Neural progenitor cell (in vitro differentiated cells): ENCODE results near the gene TSPAN15. TPM values are rescaled to one million over a fixed set of nuclear protein-coding genes. Genes with fewer than 3 reads are reported as not detected.

Source experiments
- DNase-seq: peaks from one replicate; pipeline ENCODE4 v3.0.0-alpha.2; 2016; ENCODE audit warnings: low spot score
- H2AFZ ChIP-seq: fragments of 200-600 bp; sonication (generic); replicated peaks from 2 replicates; pipeline ENCODE4 v1.6.1; 2016; ENCODE audit warnings: antibody characterized with exemption
- H3F3A ChIP-seq: fragments of 200-600 bp; sonication (generic); 2 replicates; pipeline ENCODE4 v1.6.1; 2016; ENCODE audit warnings: antibody characterized with exemption, low read depth
- H3K27ac ChIP-seq: fragments of 200-600 bp; sonication (generic); 2 replicates; pipeline ENCODE4 v1.5.1; 2016; ENCODE audit warnings: mild to moderate bottlenecking
- H3K27me3 ChIP-seq: fragments of 200-600 bp; sonication (generic); 2 replicates; pipeline ENCODE4 v1.6.1; 2016; ENCODE audit warnings: mild to moderate bottlenecking, moderate library complexity
- H3K36me3 ChIP-seq: fragments of 200-600 bp; sonication (generic); 2 replicates; pipeline ENCODE4 v1.5.1; 2016
- H3K4me1 ChIP-seq: fragments of 200-600 bp; sonication (generic); 2 replicates; pipeline ENCODE4 v1.6.1; 2016; ENCODE audit warnings: mixed run types
- H3K4me2 ChIP-seq: fragments of 200-600 bp; sonication (generic); 2 replicates; pipeline ENCODE4 v1.6.1; 2016
- H3K4me3 ChIP-seq: fragments of 200-600 bp; sonication (generic); 2 replicates; pipeline ENCODE4 v1.5.1; 2016
- H3K79me2 ChIP-seq: fragments of 200-600 bp; sonication (generic); 2 replicates; pipeline ENCODE4 v1.6.1; 2016; ENCODE audit warnings: low read depth
- H3K9ac ChIP-seq: fragments of 200-600 bp; sonication (generic); 2 replicates; pipeline ENCODE4 v1.6.1; 2016
- H3K9me3 ChIP-seq: fragments of 200-600 bp; sonication (generic); 2 replicates; pipeline ENCODE4 v1.5.1; 2016; ENCODE audit warnings: low read depth
- H4K20me1 ChIP-seq: fragments of 200-600 bp; sonication (generic); 2 replicates; pipeline ENCODE4 v1.6.1; 2016; ENCODE audit warnings: low read depth
- H3K27ac Mint-ChIP-seq: 3 replicates; pipeline ENCODE4 v1.8.0; 2021; ENCODE audit warnings: mixed read lengths
- H3K27me3 Mint-ChIP-seq: 2 replicates; pipeline ENCODE4 v1.8.0; 2022; ENCODE audit warnings: low read depth, mild to moderate bottlenecking, inconsistent platforms, moderate library complexity, mixed read lengths; ENCODE audit not compliant: insufficient read depth
- H3K36me3 Mint-ChIP-seq: 3 replicates; pipeline ENCODE4 v1.8.0; 2021; ENCODE audit warnings: mixed read lengths
- H3K4me1 Mint-ChIP-seq: 3 replicates; pipeline ENCODE4 v1.8.0; 2021; ENCODE audit warnings: mixed read lengths
- H3K4me3 Mint-ChIP-seq: 3 replicates; pipeline ENCODE4 v1.8.0; 2021; ENCODE audit warnings: mild to moderate bottlenecking, moderate library complexity, mixed read lengths
- H3K9me3 Mint-ChIP-seq: 3 replicates; pipeline ENCODE4 v1.8.0; 2020; ENCODE audit warnings: mixed read lengths
- CTCF ChIP-seq: fragments of 200-600 bp; sonication (generic); IDR thresholded peaks from 2 replicates; pipeline ENCODE4 v1.5.1; 2017; ENCODE audit warnings: antibody characterized with exemption, mild to moderate bottlenecking
- EZH2 ChIP-seq: fragments of 200-600 bp; sonication (generic); IDR thresholded peaks from 2 replicates; pipeline ENCODE4 v1.6.1; 2017; ENCODE audit warnings: antibody characterized with exemption, mild to moderate bottlenecking, moderate library complexity
- EZH2phosphoT487 ChIP-seq: fragments of 200-600 bp; sonication (generic); IDR thresholded peaks from 2 replicates; pipeline ENCODE4 v1.6.1; 2017; ENCODE audit warnings: antibody characterized with exemption
- total RNA-seq: library from RNA; depleted of rRNA; stranded (reverse); fragments of >200 nt; gene quantifications from 2 replicates; pipeline ENCODE4 v1.2.3, GENCODE V29; 2015; ENCODE audit warnings: low replicate concordance

TSPAN15 gene
- total RNA-seq, 1 donor from 2014 or later = 6.8 TPM

- Mint-ChIP-seq H3K27ac (no peak overlapping the region), H3K27me3 (peaks cover 8% of the 10 kb centered on the region), H3K4me3 (no peak overlapping the region), H3K4me1 (peaks cover 3% of the 10 kb centered on the region), H3K36me3 (no peaks in the 10 kb centered on the region), H3K9me3 (no peaks in the 10 kb centered on the region)
- H3K9me3 ChIP-seq = no peaks in the 10 kb centered on the region
- no peaks in the 10 kb centered on the region for H3K79me2 ChIP-seq
- no peak overlapping the region for H3K4me3 ChIP-seq
- H3K4me2 ChIP-seq = no peak overlapping the region
- no peak overlapping the region for H2AFZ ChIP-seq
- H3F3A ChIP-seq = no peaks in the 10 kb centered on the region
- no peaks in the 10 kb centered on the region for H3K27me3 ChIP-seq
- no peak overlapping the region for H3K27ac ChIP-seq
- DNase-seq = no peak
- no peak overlapping the region for H3K9ac ChIP-seq
- no peaks in the 10 kb centered on the region for H4K20me1 ChIP-seq
- no peaks in the 10 kb centered on the region for H3K4me1 ChIP-seq
- TF ChIP-seq EZH2 = no peak
- TF ChIP-seq CTCF = no peak
- no peak for TF ChIP-seq EZH2phosphoT487
- H3K36me3 ChIP-seq = no peaks in the 10 kb centered on the region
Measured at GRCh38 chr10:69503001-69503895, 52.0 kb downstream of the TSPAN15 start.

- Mint-ChIP-seq H3K36me3 (no peaks in the 10 kb centered on the region), H3K4me1 (peaks cover 3% of the 10 kb centered on the region), H3K27ac (no peak overlapping the region), H3K9me3 (no peaks in the 10 kb centered on the region), H3K27me3 (peaks cover 7% of the 10 kb centered on the region), H3K4me3 (no peak overlapping the region)
- TF ChIP-seq EZH2phosphoT487 (no peak), CTCF (no peak), EZH2 (no peak)
- Histone ChIP-seq H3K27me3 (no peaks in the 10 kb centered on the region), H3K4me1 (no peaks in the 10 kb centered on the region), H3K4me3 (no peak overlapping the region), H3K9me3 (no peaks in the 10 kb centered on the region), H3F3A (no peaks in the 10 kb centered on the region), H3K9ac (no peak overlapping the region), H3K79me2 (no peaks in the 10 kb centered on the region), H2AFZ (no peak overlapping the region), H4K20me1 (no peaks in the 10 kb centered on the region), H3K27ac (no peak overlapping the region), H3K4me2 (no peak overlapping the region), H3K36me3 (no peaks in the 10 kb centered on the region)
- DNase-seq = no peak
Measured at GRCh38 chr10:69503896-69504265, 52.6 kb downstream of the TSPAN15 start.

- Mint-ChIP-seq H3K36me3 (no peaks in the 10 kb centered on the region), H3K9me3 (no peaks in the 10 kb centered on the region), H3K27ac (no peak overlapping the region), H3K4me1 (peaks cover 3% of the 10 kb centered on the region), H3K4me3 (no peak overlapping the region), H3K27me3 (peaks cover 7% of the 10 kb centered on the region)
- DNase-seq = no peak
- H3K36me3 ChIP-seq = no peaks in the 10 kb centered on the region
- no peak for TF ChIP-seq CTCF
- no peak for TF ChIP-seq EZH2
- TF ChIP-seq EZH2phosphoT487 = no peak
- H3K79me2 ChIP-seq = no peaks in the 10 kb centered on the region
- H3F3A ChIP-seq = no peaks in the 10 kb centered on the region
- H3K4me2 ChIP-seq = no peak overlapping the region
- no peak overlapping the region for H3K27ac ChIP-seq
- H3K9ac ChIP-seq = no peak overlapping the region
- H3K4me1 ChIP-seq = no peaks in the 10 kb centered on the region
- no peaks in the 10 kb centered on the region for H4K20me1 ChIP-seq
- H3K9me3 ChIP-seq = no peaks in the 10 kb centered on the region
- no peak overlapping the region for H3K4me3 ChIP-seq
- peaks cover 5% of the 10 kb centered on the region for H3K27me3 ChIP-seq
- no peak overlapping the region for H2AFZ ChIP-seq
Measured at GRCh38 chr10:69504576-69505250, 53.4 kb downstream of the TSPAN15 start.
